ENCODE measurements around the gene TLE3.

DNA sequence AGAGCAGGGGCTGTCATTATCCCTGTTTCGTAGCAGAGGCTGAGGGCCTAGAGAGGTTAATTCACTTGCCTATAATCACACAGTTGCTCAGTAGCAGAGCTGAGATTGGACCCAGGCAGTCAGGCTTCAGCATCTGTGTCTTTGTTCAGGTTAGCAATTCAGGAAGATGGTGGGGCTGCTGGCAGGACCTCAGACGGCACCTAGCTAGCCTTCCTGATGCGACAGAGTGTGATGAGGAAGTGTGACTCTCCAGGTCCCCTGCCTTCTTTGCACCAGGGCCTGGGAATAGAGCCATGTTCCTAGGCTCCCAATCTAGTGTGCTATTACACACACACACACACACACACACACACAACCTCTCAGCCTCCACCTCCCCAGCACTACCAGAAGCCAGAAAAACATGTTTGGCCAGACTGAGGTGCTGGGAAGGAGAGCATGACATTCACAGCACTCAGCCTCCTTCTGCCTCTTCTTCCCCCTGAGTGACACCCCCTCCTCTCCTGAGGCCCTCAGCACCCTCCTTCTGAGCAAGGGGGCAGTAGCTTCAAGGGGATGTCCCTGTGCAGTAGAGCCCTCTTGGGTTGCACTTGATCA is 88.9 kb downstream of the TLE3 start:
- TF ChIP-seq POLR2AphosphoS5 (IDR thresholded peaks at IDR 0.05; ENCODE audit: borderline replicate concordance, low read depth, low read length) (no peak), EZH2 (IDR thresholded peaks at IDR 0.05) (no peak), FOXP2 (optimal IDR thresholded peaks at IDR 0.05; ENCODE audit: control extremely low read depth, extremely low read length, insufficient read depth) (no peak)

Measured in SK-N-MC (cell line).